Measurements from ENCODE around the gene SPEM1. TPM values are rescaled to one million over a fixed set of nuclear protein-coding genes. Genes with fewer than 3 reads are reported as not detected.

Gene SPEM1
- total RNA-seq, 4 donors from 2014 or later = not detected

GRCh38 chr17:7398612-7399011 lies 21.5 kb upstream of the SPEM1 start:
- intact Hi-C loops (cut with DNase I; ENCODE audit: low total_unique reads) = no loop called here
- no peaks in the 10 kb centered on the region for H3K9me3 ChIP-seq
- H3K4me1 ChIP-seq = peaks cover 0 to 7% of the 10 kb centered on the region in 2 donors
- no peak for DNase-seq
- no peak for TF ChIP-seq CTCF (IDR thresholded peaks at IDR 0.05)
- no peak for TF ChIP-seq POLR2A (IDR thresholded peaks at IDR 0.05)
- H3K4me3 ChIP-seq = no peak overlapping the region
- no peak overlapping the region for H3K27ac ChIP-seq
- no peaks in the 10 kb centered on the region for H3K36me3 ChIP-seq
- H3K27me3 ChIP-seq = no peaks in the 10 kb centered on the region

- peaks cover 0 to 5% of the 10 kb centered on the region in 2 donors for H3K4me1 ChIP-seq
- peak; percentile 67 to 71 for DNase-seq
- H3K9me3 ChIP-seq = no peaks in the 10 kb centered on the region
- no peaks in the 10 kb centered on the region for H3K36me3 ChIP-seq
- peak overlapping the region; percentile 54 to 73 for H3K4me3 ChIP-seq
- no peak for TF ChIP-seq POLR2A (IDR thresholded peaks at IDR 0.05)
- TF ChIP-seq CTCF (IDR thresholded peaks at IDR 0.05) = no peak
- H3K27ac ChIP-seq = peak overlapping the region; percentile 93 to 94
- intact Hi-C loops (cut with DNase I; ENCODE audit: low total_unique reads) = no loop called here
- no peaks in the 10 kb centered on the region for H3K27me3 ChIP-seq
Observed at GRCh38 chr17:7403043-7403726, 16.9 kb upstream of the SPEM1 start.

- Histone ChIP-seq H3K9me3 (no peaks in the 10 kb centered on the region), H3K4me3 (peak overlapping the region; percentile 54 to 73), H3K36me3 (no peaks in the 10 kb centered on the region), H3K27me3 (no peaks in the 10 kb centered on the region), H3K27ac (peak overlapping the region; percentile 93 to 94), H3K4me1 (peaks cover 0 to 5% of the 10 kb centered on the region in 2 donors)
- no peak for DNase-seq
- intact Hi-C loops (cut with DNase I; ENCODE audit: low total_unique reads) = no loop called here
- TF ChIP-seq CTCF (IDR thresholded peaks at IDR 0.05) = no peak
- TF ChIP-seq POLR2A (IDR thresholded peaks at IDR 0.05) = no peak
Observed at GRCh38 chr17:7403727-7403976, 16.5 kb upstream of the SPEM1 start.

- peak within 1 kb of the TSS; percentile 54 to 73 for H3K4me3 ChIP-seq
- no peaks in the 10 kb centered on the region for H3K9me3 ChIP-seq
- DNase-seq = peak; percentile 98 to 99
- no peaks in the 10 kb centered on the region for H3K27me3 ChIP-seq
- intact Hi-C loops (cut with DNase I; ENCODE audit: low total_unique reads) = no loop called here
- no peaks in the 10 kb centered on the region for H3K36me3 ChIP-seq
- H3K4me1 ChIP-seq = peaks cover 0 to 5% of the 10 kb centered on the region in 2 donors
- TF ChIP-seq POLR2A (IDR thresholded peaks at IDR 0.05) (peak; percentile 96 to 99), CTCF (IDR thresholded peaks at IDR 0.05) (peak in 2 of 4 experiments; percentile 45 to 46)
- H3K27ac ChIP-seq = peak within 1 kb of the TSS; percentile 93 to 94
Observed at GRCh38 chr17:7403977-7404736, 16.0 kb upstream of the SPEM1 start, which contains the start of gene TMEM256. Gene TMEM256, minus strand, starts transcription at chr17:7404097. Its CDS starts 13 bp downstream, at chr17:7404084.

GRCh38 chr17:7404737-7405349 lies 15.3 kb upstream of the SPEM1 start:
- peaks cover 0 to 5% of the 10 kb centered on the region in 2 donors for H3K4me1 ChIP-seq

More at GRCh38 chr17:7404737-7405349, 15.3 kb upstream of the SPEM1 start:
- TF ChIP-seq POLR2A (IDR thresholded peaks at IDR 0.05) = peak in 1 of 2 donors; percentile 89
- TF ChIP-seq CTCF (IDR thresholded peaks at IDR 0.05) = peak in 1 of 4 experiments; percentile 11
- H3K36me3 ChIP-seq = no peaks in the 10 kb centered on the region
- intact Hi-C loops (cut with DNase I; ENCODE audit: low total_unique reads) = no loop called here
- no peaks in the 10 kb centered on the region for H3K27me3 ChIP-seq
- no peaks in the 10 kb centered on the region for H3K9me3 ChIP-seq
- peak in 1 of 2 donors; percentile 75 for DNase-seq
- peak overlapping the region; percentile 93 to 94 for H3K27ac ChIP-seq
- H3K4me3 ChIP-seq = peak overlapping the region; percentile 54 to 73
